RCC 7860 (cell line): Measurements from ENCODE around the gene PDE1C.
"Not testable (repeated sequence)": the region's sequence is repeated elsewhere in the genome, so short reads cannot be mapped to it uniquely, and the experiment has no call there.

Experiments used
- DNase-seq: peaks from one replicate; pipeline ENCODE4 v3.0.0-alpha.2; 2015; ENCODE audit warnings: low spot score
- FAIRE-seq: peaks from 2 replicates; lab custom pipeline; 2012; peaks lifted over from hg19 to GRCh38; lab: Jason Lieb, UNC

The PDE1C gene

DNA sequence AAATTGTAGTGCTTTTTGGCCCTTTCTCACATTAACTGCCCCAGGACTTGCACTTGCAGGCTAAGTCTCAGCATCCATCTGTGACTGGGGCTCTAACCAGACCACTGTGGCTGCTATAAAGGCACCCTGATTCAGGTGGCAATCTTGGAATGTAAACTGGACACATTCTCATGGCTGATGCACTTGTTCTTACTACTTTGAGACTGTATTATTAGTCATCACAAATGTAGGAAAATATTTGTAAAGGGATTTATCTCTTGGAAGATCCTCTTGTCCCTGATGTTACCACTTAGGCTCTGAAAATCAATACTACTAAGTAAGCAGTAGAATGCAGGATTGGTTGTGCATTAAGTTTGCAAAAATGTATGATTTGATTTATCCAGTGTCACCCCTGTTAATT, 25.0 kb downstream of the PDE1C start:
- DNase-seq (no peak), FAIRE-seq (no peak)

DNA sequence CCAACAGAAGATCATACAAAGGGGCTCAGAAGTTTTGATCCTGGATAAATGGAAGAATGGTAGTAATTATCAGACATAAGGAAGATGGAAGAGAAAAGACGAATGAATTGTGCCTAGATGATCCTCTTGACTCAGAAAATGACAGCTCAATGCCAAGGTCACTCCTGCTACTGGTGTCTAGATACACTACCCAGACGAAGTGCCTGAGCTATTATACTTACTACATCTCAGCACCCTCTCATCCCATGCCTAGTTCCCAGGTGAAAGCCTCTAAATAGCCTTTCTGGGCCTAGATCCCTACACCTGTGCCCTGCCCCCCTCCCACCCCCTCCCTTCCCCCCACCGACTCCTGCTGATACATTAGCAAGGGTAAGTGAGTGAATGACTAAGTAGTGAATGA, 25.5 kb downstream of the PDE1C start:
- DNase-seq (no peak), FAIRE-seq (no peak)

DNA sequence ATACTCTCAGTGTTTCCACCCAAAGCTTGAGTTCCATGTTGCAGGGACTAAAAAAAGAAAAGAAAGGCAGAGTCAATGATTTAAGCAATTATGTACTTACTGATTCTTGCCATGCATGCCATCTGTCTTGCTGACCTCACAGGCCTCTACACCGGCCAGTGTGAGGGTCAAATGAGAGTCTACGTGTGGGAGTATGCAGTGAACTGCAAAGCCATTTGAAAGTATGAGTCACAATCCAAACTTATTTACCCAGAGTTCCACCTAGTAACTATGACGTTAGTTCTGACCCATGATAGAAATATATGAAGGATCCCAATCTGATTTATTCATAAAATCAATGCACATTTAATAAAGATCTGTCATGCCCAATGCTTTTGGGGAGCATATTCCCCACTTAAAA, 26.5 kb downstream of the PDE1C start:
- peak; percentile 92 for DNase-seq
- peak; percentile 95 for FAIRE-seq

DNA sequence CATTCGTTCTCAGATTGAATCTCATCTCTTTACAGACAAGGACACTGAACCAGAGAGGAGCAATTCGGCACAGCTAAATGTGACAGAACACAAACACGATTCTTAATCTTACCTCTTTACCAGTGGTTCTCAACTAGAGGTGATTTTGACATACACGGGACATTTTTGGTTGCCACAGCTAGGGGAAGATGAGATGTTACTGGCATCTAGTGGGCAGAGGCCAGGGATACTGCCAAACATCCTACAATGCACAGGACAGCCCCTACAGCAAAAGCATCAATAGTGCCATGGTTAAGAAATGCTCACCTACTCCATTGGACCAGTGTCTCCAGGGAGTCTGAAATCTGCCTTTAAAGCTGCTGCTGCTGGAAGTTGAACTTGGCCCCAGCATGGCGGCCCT, 27.3 kb downstream of the PDE1C start:
- no peak for DNase-seq
- FAIRE-seq, result no peak

DNA sequence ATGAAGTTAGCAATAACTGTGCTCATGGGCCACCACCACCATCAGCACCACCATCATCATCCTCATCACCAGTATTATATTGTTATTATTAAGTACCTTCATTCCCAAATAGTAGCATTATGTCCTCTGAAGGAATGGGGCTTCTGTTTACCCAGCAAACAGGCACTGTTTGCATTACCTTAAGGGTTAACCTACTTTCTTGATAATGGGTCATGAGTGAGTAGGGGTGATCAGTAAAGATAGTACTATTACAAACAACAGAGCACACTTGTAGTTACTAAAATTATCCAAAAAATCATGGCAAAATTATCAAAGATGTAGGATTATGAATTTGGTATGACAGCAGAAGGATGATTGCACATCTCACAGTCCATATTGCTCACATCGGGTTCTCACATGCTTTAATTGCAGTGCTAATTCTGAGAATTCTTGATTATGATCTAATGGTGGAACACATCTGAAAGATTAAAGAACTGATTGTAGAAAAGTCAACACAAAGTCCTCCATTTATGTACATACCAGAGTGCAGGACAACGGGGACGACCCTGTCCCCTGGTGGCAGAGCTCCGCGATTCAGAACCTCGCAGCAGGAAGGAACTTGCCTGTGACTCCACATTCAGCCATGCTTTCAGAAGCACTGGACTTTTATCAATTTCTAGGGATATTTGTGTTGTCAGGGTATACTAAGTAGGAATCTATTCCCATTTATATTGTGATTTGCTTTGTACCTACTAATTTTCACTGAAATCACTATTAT, 31.0 kb downstream of the PDE1C start:
- FAIRE-seq, result no peak
- DNase-seq, result no peak

- DNase-seq (no peak), FAIRE-seq (peak; percentile 11)
These were observed 32.5 kb downstream of the PDE1C start for GRCh38 chr7:32037650-32038198.

- DNase-seq (peak; percentile 63), FAIRE-seq (peak; percentile 94)
These were observed 33.6 kb downstream of the PDE1C start for GRCh38 chr7:32036557-32036956.

DNA sequence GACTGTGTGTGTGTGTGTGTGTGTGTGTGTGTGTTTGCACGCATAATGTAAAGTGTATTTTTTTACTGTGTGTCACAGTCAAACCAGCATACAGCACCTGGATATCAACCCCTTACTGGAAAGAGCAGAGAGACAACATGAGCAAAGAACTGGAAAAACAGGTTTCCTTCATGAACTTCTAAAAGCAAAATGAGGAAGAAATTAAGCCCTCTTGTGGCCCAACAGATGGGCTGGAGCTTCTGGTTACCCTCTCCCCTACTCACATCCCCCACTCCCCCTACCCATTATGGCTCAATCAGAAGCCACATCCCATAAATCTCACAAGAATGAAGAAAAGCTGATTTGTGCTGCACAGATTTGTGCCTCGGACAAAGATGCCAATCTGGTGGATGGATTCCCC, 36.2 kb downstream of the PDE1C start:
- DNase-seq (no peak), FAIRE-seq (no peak)

GRCh38 chr7:32033006-32033405, 37.2 kb downstream of the PDE1C start:
- FAIRE-seq, result no peak

GRCh38 chr7:32032211-32032610, 38.0 kb downstream of the PDE1C start:
- FAIRE-seq (no peak), DNase-seq (no peak)

More at GRCh38 chr7:32033006-32033405, 37.2 kb downstream of the PDE1C start:
- DNase-seq, result no peak

- FAIRE-seq (no peak), DNase-seq (no peak)
These were observed 39.1 kb downstream of the PDE1C start for GRCh38 chr7:32030904-32031692.

GRCh38 chr7:32026083-32026425, 44.2 kb downstream of the PDE1C start:
- FAIRE-seq (no peak), DNase-seq (no peak)

GRCh38 chr7:32025381-32026082, 44.7 kb downstream of the PDE1C start:
- DNase-seq, result no peak

GRCh38 chr7:32023376-32023775, 46.8 kb downstream of the PDE1C start:
- FAIRE-seq, result no peak
- DNase-seq, result no peak

More at GRCh38 chr7:32025381-32026082, 44.7 kb downstream of the PDE1C start:
- FAIRE-seq, result no peak

- FAIRE-seq (no peak), DNase-seq (no peak)
These were observed 47.2 kb downstream of the PDE1C start for GRCh38 chr7:32022966-32023365.

DNA sequence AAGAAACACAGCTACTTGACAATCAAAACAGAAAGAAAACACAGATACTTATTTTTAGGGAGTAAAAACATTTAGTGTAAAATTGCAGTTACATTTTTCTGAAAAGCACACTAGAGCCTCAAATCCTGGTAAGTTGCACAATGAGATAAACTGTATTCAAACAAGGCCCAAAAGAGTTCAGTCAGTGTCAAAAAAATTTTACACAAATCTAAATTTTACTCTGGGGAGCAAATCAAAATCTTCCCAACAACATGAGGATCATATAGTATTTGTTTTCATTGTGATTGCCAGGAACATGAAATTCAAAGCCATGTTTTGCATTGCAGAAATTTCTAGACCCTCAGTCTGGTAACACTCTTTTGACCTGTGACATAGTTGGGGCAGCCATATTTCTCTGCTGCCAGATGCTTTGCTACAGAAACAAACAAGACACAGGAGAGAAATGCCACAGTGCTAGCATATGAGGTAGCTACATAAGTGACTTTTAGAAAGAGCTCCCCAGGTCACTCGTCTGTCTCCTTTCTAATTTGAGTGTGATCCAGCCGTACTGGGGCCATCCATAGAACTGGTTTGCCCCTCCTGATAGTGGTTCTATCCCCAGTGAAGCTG, 49.6 kb downstream of the PDE1C start:
- DNase-seq, result no peak
- FAIRE-seq, result no peak

DNA sequence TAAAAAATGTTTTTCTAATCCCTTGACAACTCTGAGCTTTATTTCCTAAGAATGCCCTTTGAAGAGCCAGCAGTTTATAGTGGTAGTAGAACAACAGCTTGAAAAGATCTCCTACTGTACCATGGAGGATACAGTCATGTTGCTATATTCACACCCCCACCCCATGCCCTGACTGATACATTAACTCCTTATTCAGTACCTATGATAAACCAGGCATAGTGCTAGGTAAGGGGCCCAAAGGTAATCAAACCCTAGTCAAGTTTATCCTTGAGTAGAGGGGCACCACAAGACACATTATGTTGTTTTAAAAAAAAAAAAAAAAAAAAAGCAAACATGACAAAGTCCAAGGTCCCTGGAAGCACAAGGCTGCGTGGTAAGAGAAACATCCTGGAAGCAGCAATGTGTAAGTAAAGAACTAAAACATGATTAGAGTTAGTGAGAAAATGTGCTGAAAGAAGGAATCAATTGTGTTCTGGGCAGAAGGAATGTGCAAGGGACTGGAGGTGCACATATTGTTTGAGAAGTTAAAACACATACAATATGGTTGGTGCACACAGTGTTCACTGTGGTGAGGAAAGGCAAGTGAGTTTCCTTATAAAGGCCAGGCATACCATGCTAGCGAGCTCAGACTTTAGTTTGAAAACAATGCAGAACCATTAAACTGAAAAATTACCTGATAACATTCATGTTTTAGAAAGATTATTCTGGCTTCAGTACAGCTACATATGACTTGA, 51.2 kb downstream of the PDE1C start:
- DNase-seq, result no peak
- no peak for FAIRE-seq

- DNase-seq (no peak), FAIRE-seq (no peak)
These were observed 55.1 kb downstream of the PDE1C start for GRCh38 chr7:32015133-32015532.

- FAIRE-seq, DNase-seq: not testable (repeated sequence)
These were observed 56.7 kb downstream of the PDE1C start for GRCh38 chr7:32013471-32013870.

DNA sequence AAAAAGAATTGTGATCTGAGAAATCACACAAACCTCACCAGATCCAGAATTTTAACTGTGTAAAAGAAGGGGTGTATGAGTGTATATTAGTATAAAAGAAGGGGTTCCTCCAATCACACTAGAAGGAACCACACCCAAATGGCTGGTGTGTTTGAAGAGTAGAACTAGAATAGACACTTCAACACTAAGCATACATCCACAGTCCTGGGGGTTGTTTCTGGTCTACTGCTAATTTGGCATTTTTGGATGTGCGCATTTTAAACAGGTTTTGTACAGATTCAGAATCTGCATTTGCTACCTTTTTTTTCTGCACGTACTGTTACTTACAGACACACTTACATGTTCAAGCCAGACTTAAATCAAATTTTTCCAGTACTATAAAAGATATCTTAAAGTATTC, 64.6 kb downstream of the PDE1C start:
- DNase-seq (no peak), FAIRE-seq (no peak)
